KOPT-K1 (cell line): ENCODE data around the gene MAGEC3.
"Not testable (repeated sequence)": the region's sequence is repeated elsewhere in the genome, so short reads cannot be mapped to it uniquely, and the experiment has no call there.

Experiments
- H3K27ac ChIP-seq: fragments of 200-600 bp; sonication (generic); 2 replicates; pipeline ENCODE4 v1.5.1; 2016; ENCODE audit warnings: antibody characterized with exemption, mild to moderate bottlenecking, low read depth, low read length; ENCODE audit not compliant: poor library complexity, severe bottlenecking
- H3K36me3 ChIP-seq: fragments of 200-600 bp; sonication (generic); 2 replicates; pipeline ENCODE4 v1.5.1; 2017; ENCODE audit warnings: antibody characterized with exemption, mild to moderate bottlenecking, low read length, moderate library complexity; ENCODE audit not compliant: insufficient read depth
- H3K9me3 ChIP-seq: fragments of 200-600 bp; sonication (generic); 2 replicates; pipeline ENCODE4 v1.5.1; 2017; ENCODE audit warnings: antibody characterized with exemption, low read length, mild to moderate bottlenecking; ENCODE audit not compliant: insufficient read depth, poor library complexity, severe bottlenecking

The MAGEC3 gene, protein sequence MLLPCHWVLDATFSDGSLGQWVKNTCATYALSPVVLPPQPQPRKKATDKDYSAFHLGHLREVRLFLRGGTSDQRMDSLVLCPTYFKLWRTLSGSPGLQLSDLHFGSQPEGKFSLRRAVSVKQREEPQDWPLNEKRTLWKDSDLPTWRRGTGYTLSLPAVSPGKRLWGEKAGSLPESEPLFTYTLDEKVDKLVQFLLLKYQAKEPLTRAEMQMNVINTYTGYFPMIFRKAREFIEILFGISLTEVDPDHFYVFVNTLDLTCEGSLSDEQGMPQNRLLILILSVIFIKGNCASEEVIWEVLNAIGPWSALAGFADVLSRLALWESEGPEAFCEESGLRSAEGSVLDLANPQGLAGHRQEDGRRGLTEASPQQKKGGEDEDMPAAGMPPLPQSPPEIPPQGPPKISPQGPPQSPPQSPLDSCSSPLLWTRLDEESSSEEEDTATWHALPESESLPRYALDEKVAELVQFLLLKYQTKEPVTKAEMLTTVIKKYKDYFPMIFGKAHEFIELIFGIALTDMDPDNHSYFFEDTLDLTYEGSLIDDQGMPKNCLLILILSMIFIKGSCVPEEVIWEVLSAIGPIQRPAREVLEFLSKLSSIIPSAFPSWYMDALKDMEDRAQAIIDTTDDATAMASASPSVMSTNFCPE

DNA sequence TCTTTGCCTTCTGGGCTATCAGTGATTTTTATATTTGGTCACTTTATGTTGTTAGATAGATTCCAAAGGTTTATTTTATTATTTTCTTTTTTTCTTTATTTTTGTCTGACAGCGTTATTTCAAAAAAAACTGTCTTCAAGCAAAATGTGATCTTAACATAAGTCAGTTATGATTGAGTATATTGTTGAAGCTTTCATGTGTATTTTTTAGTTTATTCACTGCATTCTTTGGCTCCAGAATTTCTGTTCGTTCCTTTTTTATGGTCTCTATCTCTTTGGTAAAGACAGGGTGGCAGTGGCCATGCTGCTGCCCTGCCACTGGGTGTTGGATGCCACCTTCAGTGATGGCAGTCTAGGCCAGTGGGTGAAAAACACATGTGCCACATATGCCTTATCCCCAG lies at the start of gene MAGEC3:
TSS of gene MAGEC3 (plus strand) at position 301 of the 400 bp plus-strand sequence. CDS start at position 301, 0 bp downstream.
- Histone ChIP-seq H3K9me3 (no peaks in the 10 kb centered on the region), H3K27ac (no peak within 1 kb of the TSS)

DNA sequence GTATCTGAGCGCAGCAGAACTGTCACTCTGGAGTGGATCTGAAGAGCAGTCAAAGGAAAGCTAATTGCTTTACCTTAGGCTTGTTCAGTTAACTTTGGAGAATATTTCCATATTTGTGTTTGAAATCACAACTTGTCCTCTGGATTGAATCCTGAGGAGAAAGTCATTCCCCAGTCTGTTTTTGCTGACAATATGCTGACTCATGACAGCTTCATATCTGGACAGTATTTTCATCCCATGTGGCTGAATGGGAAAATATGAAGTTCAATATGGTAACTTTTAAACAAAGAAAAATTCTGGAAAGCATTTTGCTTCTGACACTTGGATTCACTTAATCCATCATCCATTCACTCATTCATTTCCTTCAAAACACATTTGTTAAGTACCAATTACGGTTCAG lies 46.3 kb upstream of the MAGEC3 start:
- H3K36me3 ChIP-seq, result no peaks in the 10 kb centered on the region
- no peaks in the 10 kb centered on the region for H3K9me3 ChIP-seq
- H3K27ac ChIP-seq, result no peak overlapping the region

More for the DNA sequence above, at the start of gene MAGEC3:
- no peaks in the 10 kb centered on the region for H3K36me3 ChIP-seq

DNA sequence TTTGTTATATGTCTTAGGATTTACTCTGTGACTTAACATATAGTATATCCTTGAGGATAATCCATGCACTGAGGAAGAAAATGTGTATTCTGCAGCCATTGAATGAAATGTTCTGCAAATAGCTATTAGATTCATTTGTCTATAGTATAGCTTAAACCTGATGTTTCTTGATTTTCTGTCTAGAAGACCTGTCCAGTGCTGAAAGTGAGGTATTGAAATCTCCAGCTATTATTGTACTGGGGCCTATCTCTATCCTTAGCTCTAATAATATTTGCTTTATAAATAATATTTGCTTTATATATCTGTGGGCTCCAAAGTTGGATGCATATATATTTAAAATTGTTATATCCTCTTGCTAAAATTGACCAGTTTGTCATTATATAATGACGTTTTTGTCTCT lies 26.7 kb upstream of the MAGEC3 start:
- H3K9me3 ChIP-seq, result no peaks in the 10 kb centered on the region
- H3K27ac ChIP-seq, result no peak overlapping the region
- no peaks in the 10 kb centered on the region for H3K36me3 ChIP-seq

DNA sequence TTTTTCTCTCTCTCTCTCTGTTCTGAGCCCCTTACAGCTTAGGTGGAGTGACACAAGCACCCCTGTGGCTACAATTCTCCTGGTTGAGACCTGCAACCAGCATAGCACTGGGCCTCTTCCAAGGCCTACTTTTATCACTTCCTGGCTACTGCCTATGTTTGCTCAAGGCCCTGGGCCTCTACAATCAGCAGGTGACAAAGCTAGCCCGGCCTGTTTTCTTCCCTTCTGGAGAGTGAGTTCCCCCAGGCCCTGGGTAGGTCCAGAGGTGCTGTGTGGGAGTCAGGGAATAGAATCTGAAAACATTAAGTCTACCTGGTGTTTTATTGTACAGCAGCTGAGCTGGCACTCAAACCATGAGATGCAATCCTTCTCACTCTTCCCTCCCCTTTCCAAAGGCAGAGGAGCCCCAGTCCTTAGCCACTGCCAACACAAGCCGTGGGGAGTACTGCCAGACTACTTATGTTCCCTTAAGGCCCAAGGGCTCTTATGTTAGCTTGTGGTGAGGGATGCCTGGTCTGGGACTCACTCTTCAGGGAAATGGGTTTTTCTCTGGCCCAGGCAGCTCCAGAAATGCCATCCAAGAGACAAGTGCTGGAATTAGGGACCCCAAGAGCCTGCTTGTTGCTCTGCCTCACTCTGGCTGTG lies 23.8 kb upstream of the MAGEC3 start:
- H3K36me3 ChIP-seq, result no peaks in the 10 kb centered on the region
- no peak overlapping the region for H3K27ac ChIP-seq
- no peaks in the 10 kb centered on the region for H3K9me3 ChIP-seq

DNA sequence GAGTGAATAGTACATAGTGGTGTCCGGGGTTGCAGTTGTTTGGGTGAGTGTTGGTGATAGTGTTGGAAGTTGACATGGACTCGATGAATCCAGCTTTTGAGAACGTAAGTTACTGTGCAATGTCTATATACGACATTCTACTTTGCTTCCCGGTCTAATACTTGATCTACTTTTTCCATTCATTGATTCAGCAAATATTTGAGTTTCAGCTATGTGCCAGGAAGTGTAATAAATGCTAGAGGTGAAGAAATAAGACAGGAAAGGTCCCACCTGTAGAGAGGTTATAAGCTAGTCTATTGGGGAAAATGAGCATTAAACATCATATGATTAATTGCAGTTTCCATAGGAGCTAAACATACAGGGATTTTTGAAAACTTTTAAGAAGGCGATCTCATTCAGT lies 22.2 kb upstream of the MAGEC3 start:
- no peak overlapping the region for H3K27ac ChIP-seq
- H3K36me3 ChIP-seq, result no peaks in the 10 kb centered on the region
- H3K9me3 ChIP-seq, result no peaks in the 10 kb centered on the region

DNA sequence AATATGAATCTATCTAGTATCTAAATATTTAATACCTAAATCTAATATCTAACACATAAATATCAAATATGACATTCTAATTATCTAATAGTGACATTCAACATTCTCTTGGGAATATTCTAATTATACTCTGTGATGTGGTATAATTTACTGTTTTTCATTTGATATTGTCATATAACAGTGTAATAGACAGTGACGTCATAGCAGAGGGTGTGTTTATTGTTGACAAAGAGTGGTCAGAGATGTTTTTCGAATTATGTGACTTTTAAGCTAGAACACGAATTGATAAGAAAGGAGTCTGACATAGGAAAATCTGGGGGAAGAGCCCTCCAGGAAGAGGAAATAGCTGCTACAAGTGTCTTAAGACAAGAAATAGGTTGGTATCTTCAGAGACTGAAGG lies 5.9 kb upstream of the MAGEC3 start:
- no peaks in the 10 kb centered on the region for H3K36me3 ChIP-seq
- no peak overlapping the region for H3K27ac ChIP-seq
- no peaks in the 10 kb centered on the region for H3K9me3 ChIP-seq

DNA sequence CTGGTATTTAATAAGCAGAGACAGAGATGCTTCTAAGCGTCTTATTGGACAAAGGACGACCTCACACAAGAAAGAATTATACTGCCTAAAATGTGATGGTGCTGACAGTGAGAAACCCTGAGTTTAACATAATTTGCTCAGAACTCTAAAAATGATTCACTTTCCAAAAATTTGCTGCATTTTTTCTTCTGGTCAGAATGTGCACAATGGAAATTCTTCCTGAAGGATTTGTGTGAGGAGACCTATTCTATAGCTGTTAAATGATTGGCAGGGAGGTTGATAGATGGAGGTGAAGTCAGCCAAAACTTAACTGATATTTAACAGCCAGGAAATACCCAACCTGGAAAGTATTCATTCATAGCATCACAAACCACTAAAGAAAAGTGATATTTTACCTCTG lies 1.7 kb downstream of the MAGEC3 start:
- H3K27ac ChIP-seq, result no peak overlapping the region
- no peaks in the 10 kb centered on the region for H3K36me3 ChIP-seq
- no peaks in the 10 kb centered on the region for H3K9me3 ChIP-seq

DNA sequence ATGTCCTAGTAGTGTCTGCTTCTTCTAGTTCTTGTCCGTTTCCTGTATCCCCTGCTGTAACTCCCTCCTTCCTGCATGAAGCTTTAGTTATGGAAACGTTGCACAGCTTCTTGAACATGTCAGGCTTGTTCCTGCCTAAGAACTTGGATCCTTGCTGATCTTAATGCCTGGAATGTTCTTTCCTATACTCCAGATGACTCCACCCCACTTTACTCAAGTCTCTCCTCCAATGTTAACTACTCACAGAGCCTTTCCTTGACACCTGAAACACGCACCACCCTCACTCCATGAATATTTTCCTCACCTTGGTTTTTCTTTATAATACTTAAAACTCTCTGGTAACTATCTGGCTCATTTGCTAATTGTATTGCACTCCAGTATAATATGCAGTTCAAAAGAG lies 19.4 kb downstream of the MAGEC3 start:
- H3K36me3 ChIP-seq, result no peaks in the 10 kb centered on the region
- no peak overlapping the region for H3K27ac ChIP-seq
- no peaks in the 10 kb centered on the region for H3K9me3 ChIP-seq

DNA sequence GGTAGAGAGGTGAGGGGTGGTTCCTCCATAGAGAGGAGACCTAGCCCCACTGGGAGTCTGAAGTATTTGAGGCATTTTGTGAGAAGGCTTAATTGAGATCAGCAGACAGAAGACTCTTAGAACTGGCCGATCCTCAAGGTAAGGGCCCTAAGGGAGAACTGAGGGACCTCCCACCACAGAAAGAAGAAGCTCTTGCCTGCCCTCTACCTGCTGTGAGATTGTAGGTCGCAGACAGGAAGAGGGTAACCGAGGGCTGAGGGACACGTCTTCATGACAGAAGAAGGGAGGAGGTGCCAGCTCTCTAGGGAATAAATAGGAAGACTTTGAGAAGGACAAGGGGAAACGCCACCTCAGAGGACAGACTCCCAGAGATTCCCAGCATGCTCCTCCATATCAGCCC lies 41.5 kb downstream of the MAGEC3 start:
- Histone ChIP-seq H3K36me3 (no peaks in the 10 kb centered on the region), H3K9me3 (no peaks in the 10 kb centered on the region), H3K27ac (no peak overlapping the region)

DNA sequence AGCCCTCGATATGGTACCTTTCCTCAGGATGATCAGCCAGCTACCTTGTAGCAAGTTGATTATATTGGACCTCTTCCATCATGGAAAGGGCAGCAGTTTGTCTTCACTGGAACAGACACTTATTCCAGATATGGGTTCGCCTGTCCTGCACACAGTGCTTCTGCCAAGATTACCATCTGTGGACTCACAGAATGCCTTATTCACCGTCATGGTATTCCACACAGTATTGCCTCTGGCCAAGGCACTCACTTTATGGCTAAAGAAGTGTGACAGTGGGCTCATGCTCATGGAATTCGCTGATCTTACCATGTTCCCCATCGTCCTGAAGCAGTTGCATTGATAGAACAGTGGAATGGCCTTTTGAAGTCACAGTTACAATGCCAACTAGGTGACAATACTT lies 50.7 kb downstream of the MAGEC3 start:
- not testable (repeated sequence) for H3K9me3 ChIP-seq, H3K27ac ChIP-seq, H3K36me3 ChIP-seq

DNA sequence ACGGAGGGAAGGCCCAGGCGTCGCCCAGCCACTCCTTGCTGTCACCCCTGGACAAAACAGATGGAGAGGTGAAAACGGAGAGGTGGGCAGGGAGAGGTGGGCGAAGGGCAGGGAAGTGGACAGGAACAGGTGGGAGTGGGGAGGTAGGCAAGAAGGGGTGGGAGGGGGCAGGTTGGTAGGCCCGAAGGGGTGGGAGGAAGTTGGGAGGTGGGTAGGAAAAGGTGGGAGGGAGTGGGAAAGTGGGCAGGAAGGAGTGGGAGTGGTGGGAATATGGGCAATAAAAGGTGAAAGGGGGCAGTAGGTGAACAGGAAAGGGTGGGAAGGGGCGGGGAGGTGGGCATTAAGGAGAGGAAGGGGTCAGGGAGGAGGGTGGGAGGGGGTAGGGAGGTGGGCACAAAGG lies 56.6 kb downstream of the MAGEC3 start:
- Histone ChIP-seq H3K36me3 (no peaks in the 10 kb centered on the region), H3K27ac (no peak overlapping the region), H3K9me3 (no peaks in the 10 kb centered on the region)

DNA sequence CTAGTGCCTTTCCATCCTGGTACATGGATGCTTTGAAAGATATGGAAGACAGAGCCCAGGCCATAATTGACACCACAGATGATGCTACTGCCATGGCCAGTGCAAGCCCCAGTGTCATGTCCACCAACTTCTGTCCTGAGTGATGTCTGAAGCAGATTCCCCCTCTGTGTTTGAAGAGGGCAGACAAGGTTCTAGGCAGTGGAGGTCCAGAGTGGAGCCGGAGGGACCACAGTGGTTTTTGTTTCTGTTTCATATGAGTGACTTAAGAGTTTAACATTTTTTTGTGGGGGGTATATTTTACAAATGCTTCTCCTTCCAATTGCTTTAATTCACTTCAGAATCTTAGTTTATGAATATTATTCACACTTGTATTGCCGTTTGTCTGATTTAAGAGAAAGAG lies 59.6 kb downstream of the MAGEC3 start:
- Histone ChIP-seq H3K36me3 (no peaks in the 10 kb centered on the region), H3K9me3 (no peaks in the 10 kb centered on the region), H3K27ac (no peak overlapping the region)

DNA sequence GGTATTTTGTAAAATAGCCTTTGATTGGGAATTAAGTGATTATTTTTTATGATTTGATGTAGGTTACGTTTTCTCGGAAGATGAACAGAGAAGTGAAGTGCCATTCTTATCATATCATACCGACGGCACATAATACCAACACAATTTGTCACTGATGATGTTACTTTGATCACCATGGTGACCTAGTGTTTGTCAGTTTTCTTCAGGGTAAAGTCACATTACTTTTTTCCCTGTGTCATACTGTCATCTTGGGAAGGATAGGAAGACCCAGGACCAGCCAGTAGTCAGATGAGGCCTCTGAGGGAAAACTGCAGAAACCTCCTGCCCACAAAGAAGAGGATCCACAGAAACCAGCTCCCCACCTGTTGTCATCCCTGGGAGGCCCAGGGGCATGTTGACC lies 64.2 kb downstream of the MAGEC3 start:
- Histone ChIP-seq H3K9me3 (no peaks in the 10 kb centered on the region), H3K27ac (no peak overlapping the region), H3K36me3 (no peaks in the 10 kb centered on the region)

DNA sequence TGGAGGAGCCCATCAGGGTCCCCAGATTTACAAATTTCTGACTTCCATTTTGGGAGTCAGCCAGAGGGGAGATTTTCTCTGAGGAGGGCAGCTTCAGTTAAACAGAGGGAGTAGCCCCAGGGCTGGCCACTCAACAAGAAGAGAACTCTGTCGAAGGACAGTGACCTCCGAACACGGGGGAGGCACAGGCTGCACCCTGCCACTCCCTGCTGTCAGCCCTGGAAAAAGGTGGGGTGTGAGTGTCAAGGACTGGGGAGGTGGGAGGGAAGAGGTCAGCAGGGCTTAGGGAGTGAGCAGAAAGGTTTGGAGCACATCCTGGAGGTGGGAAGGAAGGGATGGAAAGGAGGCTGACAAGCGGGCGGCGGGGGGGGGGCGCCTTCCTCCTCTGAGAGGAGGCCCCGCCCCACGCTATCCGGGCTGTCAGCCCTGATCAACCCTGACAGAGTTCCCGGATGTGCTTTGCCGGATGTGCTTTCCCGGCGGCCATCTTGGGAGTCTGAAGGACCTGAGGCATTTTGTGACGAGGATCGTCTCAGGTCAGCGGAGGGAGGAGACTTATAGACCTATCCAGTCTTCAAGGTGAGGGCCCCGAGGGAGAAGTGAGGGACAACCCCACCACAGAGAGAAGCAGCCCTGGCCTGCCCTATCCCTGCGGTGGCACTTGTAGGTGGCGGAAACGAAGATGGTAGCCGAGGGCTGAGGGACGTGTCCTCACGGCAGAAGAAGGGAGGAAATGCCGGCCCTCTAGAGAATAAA lies 65.5 kb downstream of the MAGEC3 start, which contains the start of gene MAGEC1:
TSS of gene MAGEC1 (plus strand) at position 495 of the 756 bp plus-strand sequence. CDS start 1,179 bp downstream, outside the sequence.
- Histone ChIP-seq H3K27ac (no peak within 1 kb of the TSS), H3K36me3 (no peaks in the 10 kb centered on the region), H3K9me3 (no peaks in the 10 kb centered on the region)

DNA sequence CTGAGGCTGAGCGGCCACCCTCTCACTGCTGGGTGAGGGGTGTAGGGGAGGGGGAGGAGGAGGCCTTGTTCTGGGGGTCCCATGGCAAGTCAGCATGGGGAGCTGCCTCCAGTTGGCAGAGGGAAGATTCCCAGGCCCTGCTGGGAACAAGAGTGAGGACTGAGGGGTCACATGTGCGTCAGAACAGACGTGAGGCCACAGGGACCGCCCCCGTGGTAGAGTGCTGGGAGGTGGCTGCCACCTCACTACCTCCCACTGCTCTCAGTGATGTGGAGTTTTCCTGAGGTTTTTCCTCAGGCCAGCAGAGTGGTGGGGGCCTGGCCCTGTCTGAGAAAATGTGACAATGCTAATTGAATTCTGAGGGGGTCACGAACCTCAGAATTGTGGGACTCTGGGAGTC lies 66.1 kb downstream of the MAGEC3 start:
- Histone ChIP-seq H3K9me3 (no peaks in the 10 kb centered on the region), H3K27ac (no peak overlapping the region), H3K36me3 (no peaks in the 10 kb centered on the region)
